IPS-18c (cell line): ENCODE measurements around the gene MCTP1.

Experiments
- H3K4me3 ChIP-seq: 2 replicates; pipeline ENCODE4 v1.7.0; 2013; ENCODE audit warnings: low read depth, mild to moderate bottlenecking, low read length, moderate library complexity; ENCODE audit not compliant: insufficient read depth
- H3K9me3 ChIP-seq: one replicate; pipeline ENCODE4 v1.6.1; 2013; ENCODE audit warnings: mild to moderate bottlenecking, low read length, moderate library complexity; ENCODE audit not compliant: control insufficient read depth, insufficient read depth

The MCTP1 gene

DNA sequence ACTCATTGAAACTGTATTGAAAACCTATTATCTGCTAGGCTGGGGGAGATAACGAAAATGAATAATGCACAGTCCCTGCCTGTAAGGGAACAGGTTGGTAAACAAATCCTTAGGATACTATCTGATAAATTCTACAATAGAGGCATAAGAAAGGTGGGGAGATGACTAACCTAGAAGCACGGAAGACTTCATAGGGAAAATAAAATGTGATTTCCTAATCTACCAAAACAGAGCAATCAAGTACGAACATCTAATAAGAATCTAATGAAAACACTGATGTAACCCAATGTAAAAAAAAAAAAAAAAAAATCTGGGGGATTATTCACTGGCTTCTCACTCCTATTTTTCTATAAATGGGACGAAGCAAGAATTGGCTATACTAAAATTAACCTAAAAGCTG, 542.0 kb downstream of the MCTP1 start:
- Histone ChIP-seq H3K4me3 (no peak overlapping the region), H3K9me3 (no peaks in the 10 kb centered on the region)

DNA sequence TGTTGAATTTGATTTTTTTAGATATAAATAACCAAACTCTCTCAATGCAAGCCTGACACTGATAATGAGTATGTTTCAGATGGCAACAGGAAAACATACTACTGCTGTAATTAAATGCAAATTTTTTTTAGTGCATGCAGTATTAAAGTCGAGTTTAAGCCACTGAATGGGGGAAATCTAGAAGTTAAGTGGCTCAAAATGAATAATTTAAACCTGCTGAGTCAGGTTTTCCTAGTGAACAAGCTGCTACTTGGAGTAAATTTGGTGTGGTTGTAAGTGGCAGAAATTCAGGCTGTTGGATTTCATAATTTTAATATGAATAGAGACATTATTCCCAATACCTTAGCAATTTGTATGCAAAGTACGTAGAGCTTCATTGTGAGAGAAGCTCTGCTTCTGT, 544.6 kb downstream of the MCTP1 start:
- H3K9me3 ChIP-seq: no peaks in the 10 kb centered on the region
- H3K4me3 ChIP-seq: no peak overlapping the region

DNA sequence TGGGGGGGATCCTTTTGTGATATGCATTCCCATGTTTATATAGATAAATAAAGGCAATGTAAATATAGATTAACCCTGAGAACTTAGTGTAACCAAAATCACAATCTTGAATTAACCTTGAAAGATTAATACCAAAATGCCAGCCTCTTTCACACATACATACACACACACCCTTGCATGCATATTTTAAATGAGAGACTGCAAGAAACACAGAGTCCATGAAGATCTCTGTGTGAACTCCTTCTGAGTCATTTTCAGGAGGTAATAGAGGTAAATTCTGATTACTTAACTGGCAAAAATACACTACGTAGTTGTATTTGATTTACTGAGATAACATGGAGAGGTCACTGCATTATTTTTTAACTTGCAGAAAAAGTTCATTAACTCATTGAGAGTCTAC, 548.4 kb downstream of the MCTP1 start:
- Histone ChIP-seq H3K9me3 (no peaks in the 10 kb centered on the region), H3K4me3 (no peak overlapping the region)

DNA sequence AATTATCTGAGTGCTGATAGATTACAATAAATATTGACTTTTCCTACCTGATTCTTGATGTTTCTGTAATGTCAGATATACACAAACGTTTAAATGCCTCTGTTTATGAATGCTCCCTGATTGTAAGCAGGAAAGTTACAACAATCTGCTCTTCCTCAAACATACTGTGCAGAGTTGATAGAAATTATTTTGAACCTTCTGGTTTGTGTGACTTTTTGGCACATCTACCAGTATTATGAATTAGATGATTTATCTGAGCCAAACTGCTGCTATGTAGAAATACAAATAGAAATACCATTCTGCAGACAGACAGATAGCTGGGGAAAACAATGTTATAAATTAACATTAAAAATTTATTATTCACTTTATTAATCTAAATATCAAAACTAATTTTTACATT, 553.4 kb downstream of the MCTP1 start:
- H3K9me3 ChIP-seq: no peaks in the 10 kb centered on the region

DNA sequence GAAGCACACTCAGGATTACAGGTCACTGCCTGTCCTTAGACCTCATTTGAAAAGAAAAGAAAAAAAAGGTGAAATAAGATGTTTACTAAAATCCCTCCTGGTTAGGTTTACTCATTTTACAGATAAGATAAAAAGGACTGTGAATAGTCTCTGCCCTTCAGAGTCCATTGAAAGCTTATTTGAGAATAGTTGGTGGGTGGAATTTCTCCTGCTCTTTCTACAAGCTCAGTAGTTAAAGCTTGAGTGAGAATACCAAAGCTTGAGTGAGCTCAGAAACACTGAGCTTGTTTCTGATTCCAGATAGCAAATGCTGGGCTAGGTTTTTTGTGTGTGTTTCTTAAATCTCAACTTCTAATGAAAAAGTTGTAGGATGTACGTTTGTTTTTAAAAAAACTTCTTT, 559.8 kb downstream of the MCTP1 start:
- Histone ChIP-seq H3K9me3 (no peaks in the 10 kb centered on the region), H3K4me3 (no peak overlapping the region)

More for the DNA sequence above, 553.4 kb downstream of the MCTP1 start:
- no peak overlapping the region for H3K4me3 ChIP-seq

DNA sequence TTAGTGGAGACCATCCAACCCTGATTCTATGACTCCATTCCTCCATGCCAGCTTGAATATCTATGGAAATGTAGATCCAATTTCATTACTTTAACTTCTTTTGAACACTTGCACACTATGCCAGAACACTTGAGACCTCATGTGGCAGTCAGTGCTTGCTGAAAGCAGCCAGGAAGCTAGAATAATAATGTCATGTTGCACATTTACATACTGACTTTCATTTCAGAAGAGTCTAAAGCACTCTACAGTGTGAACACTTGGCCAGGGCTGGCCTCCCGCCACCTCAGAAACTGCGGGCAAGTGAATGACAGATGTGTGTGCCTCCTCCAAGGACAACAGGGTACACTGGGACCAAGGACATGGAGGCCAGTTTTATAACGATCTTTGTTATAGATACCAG, 569.1 kb downstream of the MCTP1 start:
- no peak overlapping the region for H3K4me3 ChIP-seq
- peaks cover 2% of the 10 kb centered on the region for H3K9me3 ChIP-seq

DNA sequence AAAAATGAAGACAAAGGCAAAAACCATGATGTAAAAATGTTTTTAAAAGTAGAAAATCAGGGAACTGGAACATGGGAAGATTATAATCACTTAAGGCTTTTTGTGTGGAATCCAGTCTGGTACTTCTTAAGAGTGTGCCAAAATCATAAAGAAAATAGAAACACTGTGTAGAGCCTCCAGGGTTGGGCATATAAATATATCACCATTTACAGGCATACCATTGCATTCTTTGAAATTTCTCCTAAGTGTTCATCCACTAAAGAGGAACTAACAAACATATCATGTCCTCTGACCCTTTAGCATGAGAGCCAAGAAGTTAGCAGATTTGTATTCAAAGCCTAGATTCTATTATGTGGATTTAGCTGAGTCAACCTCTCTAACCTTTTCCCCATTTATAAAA, 573.1 kb downstream of the MCTP1 start:
- Histone ChIP-seq H3K4me3 (no peak overlapping the region), H3K9me3 (peaks cover 2% of the 10 kb centered on the region)

DNA sequence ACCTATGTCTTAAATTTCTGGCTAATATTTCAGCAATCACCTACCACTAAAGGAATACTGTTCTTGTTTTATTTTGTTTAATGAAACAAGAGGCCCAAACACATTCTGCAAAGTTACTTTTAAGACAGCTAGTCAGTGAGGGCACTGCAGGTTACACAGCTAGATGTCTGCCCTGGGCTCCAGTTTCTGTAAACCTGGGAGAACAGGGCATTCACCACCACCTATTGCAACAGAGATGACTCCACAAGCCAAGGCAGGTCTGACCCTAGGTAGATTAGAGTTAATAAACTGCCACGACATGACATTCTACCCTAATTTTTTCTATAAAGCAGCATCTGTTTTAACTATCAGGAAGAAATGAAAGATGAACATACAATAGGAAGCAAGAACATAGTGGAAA, 575.6 kb downstream of the MCTP1 start:
- H3K4me3 ChIP-seq: no peak overlapping the region
- H3K9me3 ChIP-seq: no peaks in the 10 kb centered on the region

DNA sequence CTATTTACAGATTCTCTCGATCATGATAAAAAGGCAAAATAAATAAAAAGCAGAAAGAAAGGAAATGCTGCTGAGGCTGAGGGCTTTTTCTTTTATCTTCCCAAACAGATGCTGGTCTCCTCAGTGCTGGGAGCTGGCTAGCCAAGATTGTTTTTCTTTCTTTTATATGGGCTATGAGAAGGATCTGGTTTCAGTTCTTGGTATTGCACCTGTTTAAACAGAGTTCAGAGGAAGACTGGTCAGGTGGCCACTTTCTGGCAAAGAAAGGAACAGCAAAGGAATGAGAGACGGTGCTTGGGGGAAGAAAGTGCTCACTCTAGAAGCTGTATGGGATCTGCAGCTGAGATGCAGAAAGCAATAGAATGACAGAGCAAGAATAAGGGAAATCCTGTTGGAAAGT, 577.5 kb downstream of the MCTP1 start:
- Histone ChIP-seq H3K9me3 (no peaks in the 10 kb centered on the region), H3K4me3 (no peak overlapping the region)

DNA sequence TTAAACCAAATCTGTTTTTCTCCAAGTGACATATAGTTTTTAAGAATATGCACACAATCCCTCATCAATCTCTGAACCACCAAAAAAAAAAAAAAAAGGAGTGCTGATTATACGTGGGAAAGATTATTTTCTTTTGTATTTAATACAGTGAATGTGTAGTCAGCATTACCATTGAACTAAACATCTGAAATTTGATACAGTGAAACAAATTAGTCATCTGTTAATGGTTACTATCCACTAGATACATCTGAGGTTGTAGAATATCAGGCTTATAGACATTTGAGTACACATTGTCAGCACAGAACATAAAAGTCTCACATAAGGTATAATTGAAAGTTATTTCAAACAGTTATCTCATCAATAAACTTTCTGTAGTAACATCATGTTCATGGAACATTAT, 579.5 kb downstream of the MCTP1 start:
- no peak overlapping the region for H3K4me3 ChIP-seq
- no peaks in the 10 kb centered on the region for H3K9me3 ChIP-seq

DNA sequence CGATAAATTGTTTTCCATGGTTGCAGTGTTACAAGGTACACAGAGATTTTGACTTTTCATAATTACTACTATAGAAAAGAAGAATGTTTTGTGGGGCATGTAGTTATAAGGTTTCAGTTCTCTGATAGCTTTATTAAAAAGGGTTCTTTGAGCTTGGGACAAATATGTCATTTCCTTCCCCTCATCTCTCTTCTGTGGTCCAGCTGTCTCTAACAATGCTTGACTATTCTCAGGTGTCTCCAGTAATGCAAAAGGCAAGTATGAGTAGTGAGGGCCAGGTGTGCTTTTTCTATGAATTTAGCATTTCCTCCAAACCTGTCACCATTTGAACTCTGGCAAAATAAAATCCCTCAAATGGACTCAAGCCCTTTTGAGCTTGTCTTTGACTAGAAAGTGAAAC, 582.2 kb downstream of the MCTP1 start:
- Histone ChIP-seq H3K4me3 (no peak overlapping the region), H3K9me3 (no peaks in the 10 kb centered on the region)

DNA sequence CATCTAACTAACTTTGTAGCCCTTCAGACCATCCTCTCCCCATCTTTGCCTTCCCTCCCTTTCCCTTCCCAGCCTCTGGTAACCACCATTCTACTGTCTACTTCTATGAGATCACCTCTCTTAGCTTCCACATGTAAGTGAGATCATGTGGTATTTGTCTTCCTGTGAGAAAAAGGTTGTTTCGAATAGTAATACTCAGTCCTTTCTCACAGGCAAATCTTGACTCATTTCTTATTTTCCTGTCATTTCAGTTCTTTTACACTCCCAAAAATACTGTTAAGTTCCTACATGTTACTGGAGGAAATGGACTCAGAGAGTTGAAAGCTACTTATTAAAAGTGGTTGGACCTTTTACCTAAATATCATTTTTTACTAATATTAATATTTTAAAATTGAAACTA, 584.3 kb downstream of the MCTP1 start:
- Histone ChIP-seq H3K4me3 (no peak overlapping the region), H3K9me3 (no peaks in the 10 kb centered on the region)

DNA sequence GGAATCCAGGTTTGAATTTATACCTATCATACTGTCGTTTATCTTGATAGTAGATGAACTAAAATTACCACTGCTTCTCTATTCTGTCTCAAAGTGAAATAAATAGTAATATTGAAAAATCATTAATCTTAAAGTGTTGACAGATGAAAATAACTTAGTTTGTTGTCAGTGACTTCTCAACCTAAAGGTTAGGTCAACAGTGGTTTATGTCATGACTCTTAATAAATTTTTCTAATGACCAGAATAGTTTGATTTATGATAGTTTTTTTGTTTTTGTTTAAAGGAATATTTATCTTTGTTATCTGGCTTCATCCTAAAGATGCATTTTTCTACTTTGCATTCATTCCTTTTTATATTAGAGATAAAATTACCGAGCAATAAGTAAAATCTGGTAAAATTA, 585.3 kb downstream of the MCTP1 start:
- H3K9me3 ChIP-seq: no peaks in the 10 kb centered on the region
- no peak overlapping the region for H3K4me3 ChIP-seq

DNA sequence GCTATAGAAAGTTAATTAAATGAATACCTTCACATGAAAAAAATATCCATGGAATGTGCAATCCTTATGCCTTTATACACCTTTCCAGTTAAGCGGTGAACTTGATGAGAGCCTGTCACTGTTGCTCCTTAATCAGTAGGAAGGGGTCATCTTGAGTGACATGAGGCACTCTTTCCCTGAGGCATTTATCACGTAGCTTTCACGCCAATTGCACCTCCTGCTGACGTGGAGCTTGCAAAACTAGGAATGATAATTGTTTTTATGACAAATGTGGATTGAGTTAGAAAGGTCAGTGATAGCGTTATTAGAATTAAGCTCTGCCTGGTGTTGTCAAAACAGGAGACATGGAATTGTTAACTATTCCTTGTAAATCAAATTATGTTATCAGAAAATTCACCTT, 586.7 kb downstream of the MCTP1 start:
- H3K4me3 ChIP-seq: no peak overlapping the region
- H3K9me3 ChIP-seq: no peaks in the 10 kb centered on the region

DNA sequence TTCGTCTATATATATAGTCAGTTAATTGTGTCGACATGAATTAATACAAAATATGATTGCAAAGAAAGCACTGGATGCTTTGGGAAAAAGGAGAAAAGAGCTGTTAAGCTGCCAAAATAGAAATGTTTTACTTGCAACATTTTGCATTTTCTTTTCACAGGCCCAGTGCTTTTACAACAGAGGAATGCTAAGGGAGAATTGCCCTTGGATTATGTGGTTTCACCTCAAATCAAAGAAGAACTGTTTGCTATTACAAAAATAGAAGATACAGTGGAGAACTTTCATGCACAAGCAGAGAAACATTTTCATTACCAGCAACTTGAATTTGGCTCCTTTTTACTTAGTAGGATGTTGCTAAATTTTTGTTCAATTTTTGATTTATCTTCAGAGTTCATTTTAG, 590.2 kb downstream of the MCTP1 start:
- no peaks in the 10 kb centered on the region for H3K9me3 ChIP-seq
- no peak overlapping the region for H3K4me3 ChIP-seq

DNA sequence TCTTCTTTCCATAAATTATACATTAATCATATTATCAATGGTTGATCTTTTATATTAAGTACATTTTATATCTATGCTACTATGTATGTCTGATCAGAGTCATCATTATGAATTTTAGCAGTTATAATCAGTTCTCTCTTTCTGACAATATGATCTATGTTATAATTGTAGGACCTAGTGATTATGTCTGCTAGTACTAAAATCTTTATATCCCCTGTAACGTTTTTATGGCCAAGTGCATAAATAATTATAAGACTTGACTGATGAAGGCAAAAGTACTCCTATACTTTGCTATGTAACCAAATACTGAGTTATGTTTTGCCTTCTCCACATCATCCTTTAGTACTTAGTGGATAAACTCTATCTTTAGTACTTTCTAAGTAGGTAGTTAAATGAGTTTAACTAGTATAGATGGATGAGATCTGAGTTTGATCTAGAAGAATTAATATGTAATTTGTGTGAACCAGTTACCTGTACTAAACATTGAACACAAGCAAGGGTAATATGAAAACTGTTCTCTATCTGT, 591.0 kb downstream of the MCTP1 start:
- Histone ChIP-seq H3K4me3 (no peak overlapping the region), H3K9me3 (no peaks in the 10 kb centered on the region)

DNA sequence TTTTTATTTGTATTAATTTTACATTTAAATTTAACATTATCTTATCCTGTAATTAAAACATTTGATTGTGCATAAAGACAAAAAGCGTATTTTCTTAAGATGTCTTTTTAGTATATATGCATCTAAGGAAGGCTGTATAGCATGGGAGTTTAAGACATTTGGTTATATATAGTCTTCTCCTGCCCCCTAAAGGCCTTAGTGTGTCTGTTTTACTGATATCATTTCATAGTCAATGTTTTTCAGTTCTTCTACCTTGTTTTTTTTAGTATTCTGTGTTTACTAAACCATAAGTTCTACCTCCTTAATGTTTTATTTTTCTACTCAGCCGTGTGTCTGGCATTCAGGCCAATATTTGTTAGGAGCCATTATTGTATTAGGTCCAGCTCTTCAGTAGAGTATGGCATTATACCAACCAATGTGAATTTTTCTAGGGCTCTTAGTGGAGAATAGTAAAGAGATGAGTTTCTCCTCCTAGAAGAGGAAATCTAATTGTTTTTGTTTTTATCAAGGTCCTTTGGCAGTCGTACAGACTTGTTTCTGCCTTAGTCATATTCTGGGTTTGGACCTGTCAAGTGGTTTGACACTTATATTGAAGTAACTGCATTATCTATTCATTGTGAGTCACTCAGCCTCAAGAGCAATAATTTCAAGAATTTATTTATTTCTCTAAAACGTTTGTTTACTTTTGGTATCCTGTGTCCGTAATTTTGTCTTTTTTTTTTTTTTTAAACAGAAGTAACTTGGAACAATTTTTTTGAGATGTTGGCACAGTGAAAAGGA, 591.7 kb downstream of the MCTP1 start:
- H3K4me3 ChIP-seq: no peak overlapping the region
- no peaks in the 10 kb centered on the region for H3K9me3 ChIP-seq

DNA sequence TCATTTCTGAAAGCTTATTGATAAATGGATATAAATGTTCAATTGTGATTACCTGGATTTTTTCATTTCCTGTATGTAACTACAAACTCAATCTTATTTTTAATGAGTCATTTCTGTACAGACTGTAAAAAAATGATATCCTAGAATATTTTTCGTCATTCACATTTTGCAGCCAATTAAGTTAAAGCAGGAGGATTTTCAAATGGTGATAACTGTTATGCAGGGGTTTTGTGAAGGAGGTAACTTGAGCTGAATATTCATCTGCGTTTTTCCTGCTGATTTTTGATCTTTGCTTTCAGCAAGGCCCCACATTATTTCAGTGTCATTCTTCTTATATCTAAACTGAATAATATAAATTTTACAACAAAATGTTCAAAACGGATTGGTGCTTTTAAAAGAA, 592.3 kb downstream of the MCTP1 start:
- H3K9me3 ChIP-seq: no peaks in the 10 kb centered on the region
- H3K4me3 ChIP-seq: no peak overlapping the region

DNA sequence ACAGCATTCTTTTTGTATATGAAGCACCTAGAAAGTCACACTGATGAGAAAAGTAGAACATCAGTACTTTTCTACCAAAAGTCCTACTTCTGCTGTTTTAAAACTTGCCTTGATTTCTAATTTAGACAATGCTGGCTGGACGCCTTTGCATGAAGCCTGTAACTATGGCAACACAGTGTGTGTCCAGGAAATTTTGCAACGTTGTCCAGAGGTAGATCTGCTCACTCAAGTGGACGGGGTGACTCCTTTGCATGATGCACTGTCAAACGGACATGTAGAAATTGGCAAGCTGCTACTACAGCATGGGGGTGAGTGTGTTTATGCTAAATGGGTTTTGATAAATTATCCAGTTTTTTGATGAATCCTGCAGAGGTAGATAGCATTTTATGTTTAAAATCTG, 592.9 kb downstream of the MCTP1 start:
- H3K9me3 ChIP-seq: no peaks in the 10 kb centered on the region
- H3K4me3 ChIP-seq: no peak overlapping the region
